Smooth muscle cell (in vitro differentiated cells): Measurements from ENCODE around the gene TRIM59. TPM values are rescaled to one million over a fixed set of nuclear protein-coding genes. Genes with fewer than 3 reads are reported as not detected.

Experiments
- DNase-seq: peaks from one replicate; lab custom pipeline; 2025; ENCODE audit not compliant: unreplicated experiment; lab: John Stamatoyannopoulos, UW
- H2AFZ ChIP-seq: fragments of 200-600 bp; sonication (generic); 2 replicates; pipeline ENCODE4 v1.6.0; 2016; ENCODE audit warnings: antibody characterized with exemption, low read depth, mild to moderate bottlenecking
- H3F3A ChIP-seq: fragments of 200-600 bp; sonication (generic); 2 replicates; pipeline ENCODE4 v1.6.0; 2017; ENCODE audit warnings: antibody characterized with exemption, low read depth
- H3K27ac ChIP-seq: fragments of 200-600 bp; sonication (generic); 2 replicates; pipeline ENCODE4 v1.5.1; 2016; ENCODE audit warnings: low read depth, mild to moderate bottlenecking
- H3K27me3 ChIP-seq: fragments of 200-600 bp; sonication (generic); 2 replicates; pipeline ENCODE4 v1.6.1; 2016; ENCODE audit warnings: low read depth, mild to moderate bottlenecking
- H3K36me3 ChIP-seq: fragments of 200-600 bp; sonication (generic); 2 replicates; pipeline ENCODE4 v1.5.1; 2016; ENCODE audit warnings: low read depth
- H3K4me1 ChIP-seq: fragments of 200-600 bp; sonication (generic); 2 replicates; pipeline ENCODE4 v1.5.1; 2016; ENCODE audit warnings: low read depth
- H3K4me2 ChIP-seq: fragments of 200-600 bp; sonication (generic); 2 replicates; pipeline ENCODE4 v1.6.0; 2016; ENCODE audit warnings: mild to moderate bottlenecking
- H3K4me3 ChIP-seq: fragments of 200-600 bp; sonication (generic); 2 replicates; pipeline ENCODE4 v1.5.1; 2016; ENCODE audit warnings: mild to moderate bottlenecking
- H3K79me2 ChIP-seq: fragments of 200-600 bp; sonication (generic); 2 replicates; pipeline ENCODE4 v1.6.0; 2016; ENCODE audit warnings: low read depth, mild to moderate bottlenecking
- H3K9ac ChIP-seq: fragments of 200-600 bp; sonication (generic); 2 replicates; pipeline ENCODE4 v1.6.0; 2016; ENCODE audit warnings: low read depth
- H3K9me3 ChIP-seq: fragments of 200-600 bp; sonication (generic); replicated peaks from 2 replicates; pipeline ENCODE4 v1.5.1; 2016; ENCODE audit warnings: low read depth
- H4K20me1 ChIP-seq: fragments of 200-600 bp; sonication (generic); 2 replicates; pipeline ENCODE4 v1.6.0; 2016; ENCODE audit warnings: low read depth
- CTCF ChIP-seq: fragments of 200-600 bp; sonication (generic); IDR thresholded peaks from 2 replicates; pipeline ENCODE4 v1.5.1; 2017; ENCODE audit warnings: borderline replicate concordance, mild to moderate bottlenecking, antibody characterized with exemption; ENCODE audit not compliant: insufficient read depth, poor library complexity, severe bottlenecking
- WGBS: methylation state at CpG from one replicate; pipeline ENCODE4 v1.1.7; 2016; ENCODE audit warnings: low lambda C conversion rate; 5-methylcytosine and 5-hydroxymethylcytosine counted together
- polyA plus RNA-seq: library from polyadenylated mRNA; unstranded; fragments of >200 nt; fragmentation: Nextera tagmentation; extraction: Ambion mirVana; gene quantifications from 2 replicates; pipeline ENCODE4 v1.2.1, GENCODE V29; 2016
- total RNA-seq: library from RNA; depleted of rRNA; stranded (reverse); fragments of >200 nt; gene quantifications from 2 replicates; pipeline ENCODE4 v1.2.3, GENCODE V29; 2014

Gene TRIM59
- total and polyA plus RNA-seq, 2 experiments from 2014 or later: 8.9 to 19.0 TPM

GRCh38 chr3:160440687-160441086 is 8.9 kb downstream of the TRIM59 start:
- no peaks in the 10 kb centered on the region for H3K36me3 ChIP-seq
- H3K27me3 ChIP-seq: no peaks in the 10 kb centered on the region
- WGBS: 90% methylated on average over 7 of the region's 7 CpGs
- H3K9ac ChIP-seq: no peak overlapping the region
- no peaks in the 10 kb centered on the region for H3F3A ChIP-seq
- no peak overlapping the region for H3K4me2 ChIP-seq
- no peak overlapping the region for H3K27ac ChIP-seq
- peaks cover 30% of the 10 kb centered on the region for H3K79me2 ChIP-seq
- TF ChIP-seq CTCF: no peak
- no peak overlapping the region for H2AFZ ChIP-seq
- no peaks in the 10 kb centered on the region for H4K20me1 ChIP-seq
- no peak for DNase-seq
- H3K4me3 ChIP-seq: no peak overlapping the region
- H3K9me3 ChIP-seq: no peaks in the 10 kb centered on the region
- H3K4me1 ChIP-seq: no peaks in the 10 kb centered on the region

- WGBS: 69% methylated on average over 5 of the region's 5 CpGs
- H3K36me3 ChIP-seq: peaks cover 16% of the 10 kb centered on the region
- no peaks in the 10 kb centered on the region for H3K79me2 ChIP-seq
- no peak overlapping the region for H3K27ac ChIP-seq
- H2AFZ ChIP-seq: no peak overlapping the region
- H4K20me1 ChIP-seq: no peaks in the 10 kb centered on the region
- H3K27me3 ChIP-seq: no peaks in the 10 kb centered on the region
- no peak overlapping the region for H3K4me3 ChIP-seq
- H3K9me3 ChIP-seq: no peaks in the 10 kb centered on the region
- H3K9ac ChIP-seq: no peak overlapping the region
- TF ChIP-seq CTCF: no peak
- no peaks in the 10 kb centered on the region for H3K4me1 ChIP-seq
- H3F3A ChIP-seq: peaks cover 3% of the 10 kb centered on the region
- no peak overlapping the region for H3K4me2 ChIP-seq
- DNase-seq: no peak
Observed at GRCh38 chr3:160437083-160437455, 12.5 kb downstream of the TRIM59 start.

- Histone ChIP-seq H3K36me3 (peaks cover 28% of the 10 kb centered on the region), H4K20me1 (no peaks in the 10 kb centered on the region), H3K4me2 (no peak overlapping the region), H3K9me3 (no peaks in the 10 kb centered on the region), H3K27me3 (no peaks in the 10 kb centered on the region), H3K4me3 (no peak overlapping the region), H2AFZ (no peak overlapping the region), H3K4me1 (no peaks in the 10 kb centered on the region), H3F3A (peaks cover 3% of the 10 kb centered on the region), H3K79me2 (no peaks in the 10 kb centered on the region), H3K27ac (no peak overlapping the region), H3K9ac (no peak overlapping the region)
- no peak for DNase-seq
- no peak for TF ChIP-seq CTCF
- 93% methylated on average over 1 of the region's 1 CpG for WGBS
Observed at GRCh38 chr3:160435747-160436146, 13.8 kb downstream of the TRIM59 start.

- no peak for DNase-seq
- WGBS: 98% methylated on average over 2 of the region's 2 CpGs
Observed at GRCh38 chr3:160435095-160435494, 14.5 kb downstream of the TRIM59 start.

More at GRCh38 chr3:160435095-160435494, 14.5 kb downstream of the TRIM59 start:
- TF ChIP-seq CTCF: no peak
- no peak overlapping the region for H3K4me2 ChIP-seq
- no peak overlapping the region for H2AFZ ChIP-seq
- no peak overlapping the region for H3K9ac ChIP-seq
- H3K79me2 ChIP-seq: no peaks in the 10 kb centered on the region
- H3F3A ChIP-seq: peaks cover 3% of the 10 kb centered on the region
- no peaks in the 10 kb centered on the region for H3K27me3 ChIP-seq
- H3K4me3 ChIP-seq: no peak overlapping the region
- H3K9me3 ChIP-seq: no peaks in the 10 kb centered on the region
- H3K27ac ChIP-seq: no peak overlapping the region
- no peaks in the 10 kb centered on the region for H4K20me1 ChIP-seq
- H3K36me3 ChIP-seq: peaks cover 33% of the 10 kb centered on the region
- no peaks in the 10 kb centered on the region for H3K4me1 ChIP-seq
